NCI-H1105 (cell line): Measurements from ENCODE around the gene COX4I1.

ENCODE experiments used
- DNase-seq: peaks from one replicate; lab custom pipeline; 2025; lab: John Stamatoyannopoulos, UW

COX4I1 gene

DNA sequence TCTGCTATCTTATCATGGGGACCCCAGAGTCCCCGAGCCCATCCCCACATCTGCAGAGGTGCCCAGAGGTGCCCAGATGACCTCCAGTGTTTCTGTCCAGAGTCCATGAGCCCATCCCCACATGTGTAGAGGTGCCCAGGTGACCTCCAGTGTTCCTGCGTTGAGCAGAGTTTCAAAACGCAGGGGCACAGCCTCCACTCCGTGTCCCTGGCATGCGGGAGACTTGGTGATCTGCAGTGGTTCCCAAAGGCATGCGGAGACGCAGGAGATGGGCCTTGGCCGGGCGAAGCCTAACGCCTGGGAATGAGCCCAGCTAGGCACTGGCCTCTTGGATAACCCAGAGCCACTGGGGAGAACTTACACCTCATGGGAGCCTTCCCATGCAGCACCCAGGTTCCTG is 41.3 kb downstream of the COX4I1 start:
- DNase-seq, result no peak

DNA sequence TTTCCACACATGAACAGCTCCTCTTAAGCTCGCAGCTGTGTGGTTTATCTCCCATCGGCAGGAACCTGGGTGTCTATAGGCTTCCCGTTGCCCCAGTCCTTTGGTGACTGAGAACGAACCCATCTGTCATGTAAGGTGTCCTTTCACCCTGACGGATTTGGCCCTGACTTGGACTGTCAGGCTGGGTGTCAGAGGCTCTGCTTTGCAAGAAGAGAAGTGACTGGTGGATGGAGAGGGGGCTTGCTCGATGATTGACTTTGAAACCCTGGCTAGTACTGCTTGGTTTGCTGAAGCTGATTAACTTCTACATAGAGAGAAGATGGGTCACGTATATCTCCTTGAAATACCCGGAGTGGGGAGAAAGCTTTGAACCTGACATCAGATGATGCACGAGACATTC is 42.9 kb downstream of the COX4I1 start:
- no peak for DNase-seq

DNA sequence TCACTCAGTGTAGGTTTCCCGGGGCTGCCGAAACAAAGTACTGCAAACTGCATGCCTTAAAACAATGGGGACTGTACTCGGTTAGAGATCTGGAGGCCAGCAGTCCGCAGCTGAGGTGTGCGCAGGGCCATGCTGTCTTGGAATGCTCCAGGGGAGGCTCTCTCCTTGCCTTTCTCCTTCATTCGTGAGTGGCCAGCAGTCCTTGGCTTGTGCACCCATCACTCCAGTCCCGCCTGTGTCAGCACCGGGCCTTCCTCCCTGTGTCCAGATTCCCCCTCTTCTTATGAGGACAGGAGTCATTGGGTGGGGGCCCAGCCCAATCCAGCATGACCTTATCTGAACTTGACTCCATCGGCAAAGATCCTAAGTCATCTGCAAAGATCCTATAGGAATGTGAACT is 43.4 kb downstream of the COX4I1 start:
- no peak for DNase-seq

DNA sequence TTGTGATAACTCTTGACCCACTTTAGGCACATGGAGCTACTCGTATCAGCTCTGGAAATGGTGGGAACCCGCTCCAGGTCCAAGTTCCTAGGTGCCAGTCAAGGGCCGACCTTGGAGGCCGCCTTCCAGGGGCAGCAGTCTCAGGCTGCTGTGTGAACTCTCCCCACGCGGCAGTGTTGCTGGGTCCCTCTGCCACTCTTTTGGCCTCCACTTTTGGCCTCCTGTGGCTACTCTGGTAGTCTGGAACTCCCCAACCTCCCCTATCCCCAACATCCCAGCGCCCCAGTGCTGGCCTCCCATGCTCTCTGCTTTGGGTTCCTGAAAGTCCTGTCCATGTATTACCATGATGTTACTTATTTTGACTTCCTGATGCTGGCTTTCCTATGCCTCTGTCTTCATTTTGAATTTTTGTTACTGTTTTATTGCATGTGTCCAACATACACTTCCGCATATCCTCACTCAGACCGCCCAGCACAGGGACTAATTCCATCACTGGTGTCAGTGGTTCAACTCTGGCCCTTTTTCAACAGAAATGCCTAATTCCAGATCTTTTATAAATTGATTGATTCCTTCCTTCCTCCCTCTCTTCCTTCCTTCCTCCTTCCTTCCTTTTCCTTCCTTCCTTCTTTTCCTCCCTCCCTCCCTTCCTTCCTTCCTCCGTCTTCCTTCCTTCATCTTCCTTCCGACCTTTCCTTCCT is 44.1 kb downstream of the COX4I1 start:
- DNase-seq, result no peak

DNA sequence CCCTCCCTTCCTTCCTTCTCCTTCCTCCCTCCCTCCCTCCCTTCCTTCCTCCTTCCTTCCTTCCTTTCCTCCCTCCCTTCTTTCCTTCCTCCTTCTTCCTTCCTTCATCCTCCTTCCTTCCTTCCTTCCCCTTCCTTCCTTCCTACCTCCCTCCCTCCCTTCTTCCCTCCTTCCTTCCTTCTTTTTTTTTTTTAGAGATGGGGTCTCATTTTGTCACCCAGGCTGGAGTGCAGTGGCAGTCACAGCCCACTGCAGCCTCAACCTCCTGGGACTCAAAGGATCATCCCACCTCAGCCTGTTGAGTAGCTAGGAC is 44.6 kb downstream of the COX4I1 start:
- DNase-seq, result no peak

DNA sequence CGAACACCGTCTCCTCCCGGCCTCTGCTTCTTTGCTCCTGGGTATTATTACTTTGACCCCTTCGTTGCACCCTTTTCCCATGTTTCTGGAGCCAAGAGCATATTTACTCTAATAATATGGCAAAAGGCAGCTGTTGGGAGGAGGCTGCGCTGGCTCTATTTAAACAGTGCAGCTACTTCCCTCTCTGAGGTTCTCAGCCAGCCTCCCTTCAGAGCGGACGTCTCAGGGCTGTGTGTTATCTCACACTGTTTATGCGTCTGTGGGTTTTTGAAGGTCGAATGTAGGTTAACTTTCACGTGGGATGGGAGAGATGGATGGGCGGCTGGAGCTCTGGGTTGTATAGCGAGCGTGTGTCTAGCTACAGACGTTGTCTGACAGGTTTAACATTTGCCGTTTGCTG is 45.3 kb downstream of the COX4I1 start:
- DNase-seq, result no peak

DNA sequence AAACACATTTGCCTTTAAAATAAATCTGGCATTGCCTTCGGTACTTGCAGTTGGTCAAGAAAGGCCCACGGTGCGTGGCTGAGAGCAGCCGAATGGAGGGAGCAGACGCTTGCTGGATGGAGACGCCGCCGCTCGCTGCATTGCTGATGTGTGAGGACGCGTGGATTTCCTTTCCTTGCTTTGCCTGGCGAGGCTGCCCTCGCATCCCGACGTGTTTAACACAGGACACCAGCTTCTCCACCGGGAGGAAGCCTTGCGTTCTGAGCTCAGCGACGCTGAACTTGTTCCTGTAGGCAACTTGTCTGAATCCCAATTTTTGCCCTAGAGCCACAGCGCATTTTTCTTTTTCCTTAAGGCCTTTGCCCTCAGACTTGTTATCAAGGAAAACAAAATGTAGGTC is 45.8 kb downstream of the COX4I1 start:
- DNase-seq, result no peak

DNA sequence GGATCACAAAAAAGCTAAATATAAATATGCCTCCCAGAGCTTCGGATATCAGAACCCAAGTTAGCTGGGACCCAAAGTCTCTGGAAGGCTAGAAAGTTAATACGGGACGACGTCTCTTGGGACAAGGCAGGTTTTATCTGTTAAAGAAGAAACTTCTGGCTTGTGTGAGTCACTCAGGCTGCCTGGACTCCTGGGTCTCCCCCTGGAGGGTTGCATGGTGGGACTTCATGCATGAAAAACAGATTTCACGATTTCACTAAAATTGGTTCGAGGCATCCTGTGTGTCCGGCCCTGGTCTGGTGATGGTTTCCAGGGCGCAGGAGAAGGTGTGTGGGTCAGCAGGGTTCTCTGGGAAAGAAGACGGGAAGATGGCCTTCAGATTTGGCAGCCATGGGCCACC is 47.0 kb downstream of the COX4I1 start:
- DNase-seq, result no peak

DNA sequence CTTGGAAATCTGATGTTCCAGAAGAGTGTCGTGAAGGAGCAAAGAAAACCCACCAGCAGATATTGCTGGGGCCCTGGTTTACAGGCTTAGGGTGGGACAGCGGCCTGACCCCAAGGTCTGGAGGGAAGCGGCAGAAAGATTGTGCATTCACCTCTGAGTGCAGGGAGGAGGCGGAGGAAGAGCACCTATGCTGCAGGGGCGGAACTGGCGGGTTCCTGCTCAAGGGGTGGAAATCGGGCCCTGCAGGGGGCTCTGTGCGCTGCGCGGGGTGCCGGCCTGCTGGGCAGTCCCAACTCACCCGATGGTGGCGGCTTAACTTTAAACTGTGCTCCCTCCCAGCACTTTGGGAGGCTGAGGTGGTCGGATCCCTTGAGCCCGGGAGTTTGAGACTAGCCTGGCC is 47.5 kb downstream of the COX4I1 start:
- DNase-seq, result no peak

DNA sequence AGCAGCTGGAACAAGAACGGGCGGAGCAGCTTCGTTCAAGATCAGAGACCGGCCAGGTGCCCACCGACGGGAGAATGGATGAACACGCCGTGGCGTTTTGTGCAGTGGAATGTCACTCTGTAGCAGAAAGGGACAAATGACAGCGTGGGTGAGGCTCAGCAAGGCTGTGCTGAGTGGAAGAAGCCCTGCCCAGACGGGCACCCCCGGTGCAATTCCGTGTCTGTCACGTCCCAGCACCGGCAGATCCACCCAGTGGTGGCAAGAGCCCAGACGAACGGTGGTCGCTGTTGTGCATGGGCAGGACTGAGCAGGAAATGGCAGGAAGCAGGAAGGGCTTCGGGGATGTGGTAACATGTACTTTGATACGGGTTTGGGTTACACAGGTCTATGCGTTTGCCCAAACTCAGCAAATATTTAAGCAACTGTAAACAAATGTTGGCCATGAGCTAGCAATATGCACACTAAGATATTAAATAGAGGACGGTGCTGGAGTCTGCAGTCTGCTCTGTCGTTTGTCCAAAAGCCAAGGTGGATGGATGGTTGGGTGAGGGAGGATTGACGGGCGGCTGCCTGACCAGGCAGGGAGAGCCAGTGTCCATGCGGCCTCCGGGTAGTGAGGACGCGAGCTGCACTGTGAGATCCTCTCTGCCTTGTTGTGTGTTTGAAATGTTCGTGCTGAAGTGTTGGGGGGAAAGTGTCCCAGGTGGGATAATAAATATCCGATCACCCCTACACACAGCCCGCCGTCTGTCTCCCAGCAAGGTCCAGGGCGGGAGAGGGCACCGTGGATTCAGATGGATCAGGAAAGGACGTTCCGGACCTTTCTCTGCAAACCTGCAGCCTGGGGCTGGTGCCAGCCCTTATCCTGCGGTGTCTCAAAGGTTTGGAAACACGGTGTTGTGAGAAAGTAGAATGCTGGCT is 48.4 kb downstream of the COX4I1 start:
- DNase-seq, result no peak

DNA sequence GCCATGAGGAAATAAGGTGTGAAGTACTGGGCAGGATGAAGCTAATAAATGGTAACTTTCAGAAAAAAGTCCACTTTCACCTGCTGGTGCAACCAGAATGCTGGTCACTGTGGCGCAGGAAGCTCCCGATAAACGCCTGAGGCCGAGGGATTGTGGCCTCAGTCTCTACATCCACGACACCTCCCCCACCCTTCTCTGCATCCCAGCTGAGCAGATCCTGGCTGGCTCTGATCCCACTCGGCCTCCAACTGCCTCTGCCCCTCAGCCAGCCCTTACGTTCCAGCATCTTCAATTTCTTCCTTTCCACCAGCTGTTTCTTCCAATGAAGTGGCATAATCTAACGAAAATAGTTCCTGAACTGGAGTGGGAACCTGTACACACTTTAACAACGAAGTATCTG is 49.5 kb downstream of the COX4I1 start:
- DNase-seq, result no peak

DNA sequence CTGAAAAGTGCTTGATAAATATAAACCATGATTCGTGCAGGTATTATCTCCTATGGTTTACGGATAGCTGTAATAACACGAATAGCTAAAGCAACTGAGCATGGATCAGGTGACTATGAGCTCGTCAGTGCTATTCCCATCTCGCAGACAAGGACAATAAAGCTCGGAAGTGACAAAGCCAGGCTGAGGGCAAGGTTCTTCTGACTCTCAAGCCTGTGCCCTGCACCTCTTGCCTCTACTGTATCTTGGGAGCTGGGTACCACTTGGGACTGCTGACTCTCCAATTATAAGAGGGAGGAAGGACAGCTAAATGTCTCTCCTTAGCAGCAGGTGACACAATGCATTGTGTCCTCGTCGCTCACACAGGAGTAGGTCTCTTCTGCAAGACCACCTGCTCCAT is 49.9 kb downstream of the COX4I1 start:
- DNase-seq, result no peak

DNA sequence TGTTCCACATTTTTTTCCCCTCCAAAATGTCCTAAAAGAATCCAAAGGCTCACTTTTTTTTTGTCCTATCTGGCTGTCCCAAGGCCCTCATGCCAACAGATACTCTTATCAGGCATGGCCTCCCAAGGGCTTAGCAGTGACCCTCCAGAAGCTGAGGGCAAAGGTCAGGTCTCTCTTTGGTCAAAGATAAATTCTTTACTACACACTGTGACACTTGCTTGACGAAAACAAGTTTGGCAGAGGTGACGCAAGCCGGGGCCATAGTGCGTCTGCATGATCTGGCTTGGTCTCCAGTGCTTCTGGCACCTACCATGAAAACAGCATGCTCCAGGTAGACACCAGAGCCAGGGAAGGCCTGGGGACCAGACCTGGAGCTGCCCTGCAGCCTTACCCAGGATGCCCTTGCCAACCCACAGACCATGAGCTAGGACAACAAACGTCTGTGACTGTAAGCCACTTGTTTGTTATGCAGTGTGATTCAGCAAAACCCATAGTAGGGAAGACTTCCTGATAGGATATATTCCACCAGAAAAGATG is 50.9 kb downstream of the COX4I1 start:
- no peak for DNase-seq

DNA sequence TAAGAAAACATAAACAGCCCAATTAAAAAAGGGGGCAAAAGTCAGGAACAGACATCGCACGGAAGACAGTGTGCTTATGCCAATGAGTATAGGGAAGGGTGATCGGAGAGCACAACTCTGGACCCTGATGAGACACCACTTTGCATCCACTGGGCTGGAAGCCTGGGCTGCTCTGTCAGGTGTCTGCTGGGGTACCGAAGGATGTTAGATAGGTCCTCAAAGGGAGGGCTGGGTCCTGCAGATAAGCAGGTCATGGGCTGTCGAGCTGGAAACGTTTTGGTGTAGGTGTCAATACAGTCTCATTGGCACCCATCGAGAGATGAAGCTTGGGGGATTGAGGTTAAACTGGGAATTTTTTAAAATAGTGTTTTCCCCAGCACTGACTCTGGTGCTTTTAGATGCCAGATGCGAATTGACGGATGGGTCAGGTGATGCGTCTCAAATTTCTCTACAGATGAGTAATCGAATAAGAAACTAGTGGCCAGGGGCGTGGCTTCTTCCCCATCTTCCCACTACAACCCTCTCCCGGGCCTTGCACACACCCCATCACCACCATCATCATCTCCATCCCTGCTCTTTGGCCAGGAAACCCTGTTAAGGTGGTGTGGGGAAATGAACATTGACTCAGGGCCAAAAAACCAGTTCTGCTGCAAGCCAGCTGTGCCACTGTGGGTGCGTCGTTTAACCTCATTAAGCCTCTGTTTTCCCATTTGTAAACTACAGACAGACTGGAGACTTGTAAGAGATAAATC is 51.7 kb downstream of the COX4I1 start:
- DNase-seq, result no peak

DNA sequence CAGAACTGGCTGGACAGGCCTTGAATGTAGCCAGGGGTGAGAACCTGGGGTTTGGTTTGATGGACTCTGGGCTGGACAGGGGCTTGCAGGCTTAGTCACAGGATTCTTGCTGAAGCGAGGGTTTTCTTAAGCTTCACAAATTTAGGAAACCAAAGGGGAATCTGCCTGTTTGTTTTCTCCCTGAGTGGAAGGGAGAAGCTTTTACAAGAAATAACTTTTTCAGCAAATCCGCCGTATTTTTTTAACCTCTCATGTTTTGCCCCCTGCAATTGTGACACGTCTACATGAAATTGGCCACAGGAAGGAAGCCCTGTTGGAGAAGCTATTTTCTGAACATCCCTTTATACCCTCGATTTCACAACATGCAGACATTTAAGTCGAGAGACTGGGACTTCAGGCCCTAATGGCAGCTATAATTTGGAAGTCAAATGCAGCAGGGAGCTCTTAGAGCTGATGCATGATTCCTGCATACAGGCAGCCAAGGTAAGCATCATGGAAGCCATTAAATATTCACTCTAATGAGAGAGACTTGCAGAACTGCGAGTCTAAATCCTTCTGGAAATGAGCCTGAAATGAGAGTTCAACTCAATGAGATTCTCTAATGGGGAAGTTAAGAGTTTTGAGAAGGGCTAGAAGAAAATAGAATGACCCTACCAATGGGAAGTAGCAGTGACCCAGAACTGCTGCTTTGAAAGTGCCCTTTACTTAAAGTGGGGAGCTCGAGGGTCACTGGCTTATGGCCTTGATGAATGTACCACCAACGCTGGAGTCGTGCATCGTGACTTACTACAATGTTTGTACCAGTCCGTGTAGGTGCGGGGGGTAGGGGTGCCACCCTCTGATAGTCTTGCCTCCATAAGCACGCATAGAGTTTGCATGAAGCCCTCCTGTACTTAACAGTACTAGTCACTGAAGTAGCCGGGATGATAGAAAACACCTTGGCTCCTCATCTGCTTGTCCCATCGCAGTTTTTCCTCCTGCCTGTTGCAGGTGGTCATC is 54.4 kb downstream of the COX4I1 start:
- no peak for DNase-seq

DNA sequence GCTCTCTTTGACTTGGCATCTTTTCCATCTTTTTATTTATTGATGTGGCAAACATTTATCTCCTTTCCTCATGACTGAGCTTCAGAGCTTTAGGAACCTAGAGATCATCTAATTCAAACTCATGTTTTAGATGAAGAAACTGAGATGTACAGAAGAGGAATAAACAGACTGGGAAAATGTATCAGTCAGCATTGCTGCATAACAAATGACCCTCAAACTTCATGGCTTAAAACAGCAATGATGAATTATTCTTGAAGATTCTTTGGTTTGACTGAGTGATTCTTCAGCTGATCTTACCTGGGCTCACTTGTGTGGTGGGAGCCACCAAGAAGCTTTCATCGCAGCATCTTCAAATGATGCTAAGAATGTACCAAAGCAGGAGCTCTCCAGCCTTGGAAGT is 55.4 kb downstream of the COX4I1 start:
- no peak for DNase-seq

DNA sequence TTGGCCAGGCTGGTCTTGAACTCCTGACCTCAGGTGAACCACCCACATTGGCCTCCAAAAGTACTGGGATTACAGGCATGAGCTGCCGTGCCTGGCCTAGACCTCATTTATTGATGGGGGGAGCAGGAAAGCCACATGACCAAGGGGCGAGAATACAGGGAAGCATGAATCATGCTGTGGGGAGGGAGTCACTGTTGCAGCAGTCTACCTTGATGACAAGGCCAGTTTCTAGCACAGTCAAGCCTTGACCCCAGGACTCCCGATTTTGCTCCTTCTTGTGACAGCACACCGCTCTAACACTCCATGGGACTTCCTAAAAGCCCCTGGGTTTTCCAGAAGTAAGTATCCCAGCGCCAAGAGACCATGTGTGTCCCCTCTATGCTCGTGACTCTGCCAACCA is 56.6 kb downstream of the COX4I1 start:
- no peak for DNase-seq

DNA sequence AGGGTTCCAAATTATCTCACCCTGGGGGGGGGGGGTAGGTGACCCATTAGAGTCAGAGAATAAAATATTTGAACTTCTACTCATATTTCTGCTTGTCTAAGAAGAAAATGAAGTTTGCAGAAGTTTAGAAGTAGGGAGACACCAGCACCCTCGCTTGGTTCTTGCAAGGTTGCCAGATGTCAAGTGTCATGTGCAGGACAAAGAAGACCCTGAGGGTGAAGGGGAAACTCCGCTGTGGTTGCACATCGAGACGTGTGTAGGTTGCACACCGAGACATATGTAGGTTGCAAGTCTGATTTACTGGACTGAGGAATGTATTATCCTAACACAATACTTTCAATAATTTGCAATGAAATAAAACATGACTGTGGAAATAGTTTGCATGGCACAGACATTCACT is 57.1 kb downstream of the COX4I1 start:
- no peak for DNase-seq
